ENCODE results near the gene C21orf58.

DNA sequence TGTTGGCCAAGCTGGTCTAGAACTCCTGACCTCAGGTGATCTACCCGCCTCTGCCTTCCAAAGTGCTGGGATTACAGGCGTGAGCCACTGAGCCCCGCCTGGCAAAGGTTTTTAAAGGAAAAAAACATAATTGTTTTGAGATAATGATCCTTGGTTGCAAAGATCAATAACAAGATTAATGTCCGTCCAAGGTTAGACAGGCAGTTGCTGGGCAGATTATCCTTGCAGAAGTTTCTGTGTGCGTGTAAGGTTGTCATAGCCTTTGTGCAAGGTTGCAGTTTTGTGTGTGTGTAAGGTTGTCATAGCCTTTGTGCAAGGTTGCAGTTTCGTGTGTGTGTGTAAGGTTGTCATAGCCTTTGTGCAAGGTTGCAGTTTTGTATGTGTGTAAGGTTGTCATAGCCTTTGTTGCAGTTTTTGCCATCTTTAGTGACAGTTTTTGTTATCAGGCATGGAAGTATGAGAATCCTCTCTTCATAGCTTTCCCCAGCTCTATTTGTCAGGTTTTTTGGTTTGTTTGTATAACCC lies 34.0 kb downstream of the C21orf58 start:
- TF ChIP-seq, protein P1, sequence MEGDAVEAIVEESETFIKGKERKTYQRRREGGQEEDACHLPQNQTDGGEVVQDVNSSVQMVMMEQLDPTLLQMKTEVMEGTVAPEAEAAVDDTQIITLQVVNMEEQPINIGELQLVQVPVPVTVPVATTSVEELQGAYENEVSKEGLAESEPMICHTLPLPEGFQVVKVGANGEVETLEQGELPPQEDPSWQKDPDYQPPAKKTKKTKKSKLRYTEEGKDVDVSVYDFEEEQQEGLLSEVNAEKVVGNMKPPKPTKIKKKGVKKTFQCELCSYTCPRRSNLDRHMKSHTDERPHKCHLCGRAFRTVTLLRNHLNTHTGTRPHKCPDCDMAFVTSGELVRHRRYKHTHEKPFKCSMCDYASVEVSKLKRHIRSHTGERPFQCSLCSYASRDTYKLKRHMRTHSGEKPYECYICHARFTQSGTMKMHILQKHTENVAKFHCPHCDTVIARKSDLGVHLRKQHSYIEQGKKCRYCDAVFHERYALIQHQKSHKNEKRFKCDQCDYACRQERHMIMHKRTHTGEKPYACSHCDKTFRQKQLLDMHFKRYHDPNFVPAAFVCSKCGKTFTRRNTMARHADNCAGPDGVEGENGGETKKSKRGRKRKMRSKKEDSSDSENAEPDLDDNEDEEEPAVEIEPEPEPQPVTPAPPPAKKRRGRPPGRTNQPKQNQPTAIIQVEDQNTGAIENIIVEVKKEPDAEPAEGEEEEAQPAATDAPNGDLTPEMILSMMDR (conservative IDR thresholded peaks at IDR 0.05; ENCODE audit: low read depth, low read length), result no peak
- no peak for TF ChIP-seq EZH2 (IDR thresholded peaks at IDR 0.05; ENCODE audit: low read length, unreplicated experiment)
